ENCODE results near the gene A4GNT. TPM values are rescaled to one million over a fixed set of nuclear protein-coding genes. Genes with fewer than 3 reads are reported as not detected.

A4GNT gene
- not detected for total RNA-seq
- long read RNA-seq, donor 1: 0 reads
- long read RNA-seq, donor 2: 0 reads

DNA sequence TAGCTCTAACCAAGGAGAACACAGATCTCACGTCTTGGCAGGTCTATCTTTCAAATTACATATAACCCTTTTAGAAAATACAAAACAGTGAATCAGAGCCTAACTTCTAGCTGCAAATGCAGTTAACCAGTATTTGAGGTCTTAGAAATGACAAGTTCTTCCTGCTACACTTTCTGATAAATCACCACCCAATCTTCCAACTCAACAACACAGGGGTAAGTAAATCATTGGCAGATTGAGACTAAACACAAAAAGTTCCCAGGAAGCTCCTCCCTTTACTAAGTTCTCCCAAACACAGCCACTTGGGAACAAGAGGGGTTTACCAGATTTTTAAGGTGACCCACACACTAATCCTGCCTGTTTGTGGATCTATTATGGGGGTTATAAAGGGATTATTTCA is at the start of gene A4GNT:
A4GNT (minus strand) TSS at position 152 of the 400 bp plus-strand sequence. CDS start 1,134 bp downstream, outside the sequence.
- Histone ChIP-seq H3K4me3 (no peak within 1 kb of the TSS), H3K4me1 (ENCODE audit: low read depth) (no peaks in the 10 kb centered on the region), H3K36me3 (ENCODE audit: low read depth) (no peaks in the 10 kb centered on the region), H3K9me3 (no peaks in the 10 kb centered on the region)
- intact Hi-C loops (cut with DNase I, micrococcal nuclease): no loop called here
- DNase-seq (no peak), ATAC-seq (no peak)
- TF ChIP-seq, protein P1, sequence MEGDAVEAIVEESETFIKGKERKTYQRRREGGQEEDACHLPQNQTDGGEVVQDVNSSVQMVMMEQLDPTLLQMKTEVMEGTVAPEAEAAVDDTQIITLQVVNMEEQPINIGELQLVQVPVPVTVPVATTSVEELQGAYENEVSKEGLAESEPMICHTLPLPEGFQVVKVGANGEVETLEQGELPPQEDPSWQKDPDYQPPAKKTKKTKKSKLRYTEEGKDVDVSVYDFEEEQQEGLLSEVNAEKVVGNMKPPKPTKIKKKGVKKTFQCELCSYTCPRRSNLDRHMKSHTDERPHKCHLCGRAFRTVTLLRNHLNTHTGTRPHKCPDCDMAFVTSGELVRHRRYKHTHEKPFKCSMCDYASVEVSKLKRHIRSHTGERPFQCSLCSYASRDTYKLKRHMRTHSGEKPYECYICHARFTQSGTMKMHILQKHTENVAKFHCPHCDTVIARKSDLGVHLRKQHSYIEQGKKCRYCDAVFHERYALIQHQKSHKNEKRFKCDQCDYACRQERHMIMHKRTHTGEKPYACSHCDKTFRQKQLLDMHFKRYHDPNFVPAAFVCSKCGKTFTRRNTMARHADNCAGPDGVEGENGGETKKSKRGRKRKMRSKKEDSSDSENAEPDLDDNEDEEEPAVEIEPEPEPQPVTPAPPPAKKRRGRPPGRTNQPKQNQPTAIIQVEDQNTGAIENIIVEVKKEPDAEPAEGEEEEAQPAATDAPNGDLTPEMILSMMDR (IDR thresholded peaks at IDR 0.05): no peak

DNA sequence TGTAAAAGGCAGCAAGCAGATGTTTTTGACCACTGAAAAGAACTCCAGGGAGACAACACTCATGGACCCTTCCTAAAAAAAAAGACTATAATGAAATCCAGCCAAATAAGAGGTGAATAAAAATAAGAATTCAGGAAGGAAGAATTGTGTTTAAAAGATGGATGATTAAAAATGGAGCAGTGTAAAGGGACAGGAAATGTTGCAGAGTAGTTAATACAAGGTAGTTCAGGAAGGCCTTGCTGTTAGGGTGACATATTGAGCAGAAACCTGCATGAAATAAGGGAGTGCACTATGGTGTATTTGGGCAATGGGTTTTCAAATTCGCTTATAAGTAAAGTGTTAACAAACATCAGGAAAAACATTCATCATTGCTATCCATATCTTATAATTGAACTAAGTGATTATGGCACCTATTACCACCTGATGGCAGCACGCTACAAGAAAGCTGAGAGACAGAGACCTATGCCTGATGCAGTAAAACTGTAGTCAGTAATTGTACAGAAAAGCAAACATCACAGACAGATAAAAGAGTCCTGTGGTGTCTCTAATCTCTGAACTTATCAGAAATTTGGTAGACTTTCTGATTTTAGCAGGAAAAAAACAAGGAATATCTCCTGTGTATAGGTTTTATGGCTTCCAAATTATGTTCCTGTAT is 48.3 kb upstream of the A4GNT start:
- no peak overlapping the region for H3K4me3 ChIP-seq
- no peaks in the 10 kb centered on the region for H3K9me3 ChIP-seq
- intact Hi-C loops (cut with DNase I, micrococcal nuclease): no loop called here
- ATAC-seq: peak; percentile 88
- peak in 1 of 3 donors; percentile 68 for DNase-seq
- H3K4me1 ChIP-seq (ENCODE audit: low read depth): no peaks in the 10 kb centered on the region
- H3K36me3 ChIP-seq (ENCODE audit: low read depth): no peaks in the 10 kb centered on the region
- TF ChIP-seq, protein P1 (IDR thresholded peaks at IDR 0.05): no peak

DNA sequence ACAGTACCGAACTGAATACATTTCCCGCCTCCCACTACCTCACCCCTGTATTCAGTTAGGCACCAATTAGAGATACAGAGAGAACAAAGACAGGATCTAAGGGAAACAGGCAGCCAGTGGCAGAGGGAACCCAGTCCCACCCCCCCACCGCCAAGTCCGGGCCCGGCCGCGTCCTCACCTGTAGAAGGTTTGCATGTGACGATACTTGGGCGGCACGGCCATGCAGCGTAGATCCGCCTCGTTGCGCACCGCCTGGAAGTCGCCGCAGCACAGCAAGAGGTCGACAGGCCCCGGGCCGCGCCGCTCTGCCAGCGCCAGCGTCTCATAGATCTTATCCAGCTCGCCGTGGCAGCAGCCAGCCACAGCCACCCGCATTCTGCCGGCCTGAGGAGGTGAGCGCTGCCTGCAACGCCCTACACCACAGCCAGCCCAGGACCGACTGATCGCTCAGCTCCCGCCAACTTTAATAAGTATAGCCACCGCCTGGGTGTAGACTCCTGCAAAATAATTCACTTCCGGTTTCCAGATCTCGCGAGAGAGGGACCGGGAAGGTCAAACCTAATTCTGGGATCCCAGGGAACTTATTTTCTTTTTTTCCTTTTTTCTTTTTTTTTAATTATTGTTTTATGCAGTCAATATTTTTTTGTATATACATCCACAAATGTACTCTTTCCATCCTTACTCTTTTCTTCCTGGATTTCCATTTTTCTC is 42.4 kb upstream of the A4GNT start, which contains the start of gene DBR1:
DBR1 (minus strand) TSS at position 501 of the 711 bp plus-strand sequence; CDS start at position 375, 126 bp downstream.
- Histone ChIP-seq H3K4me1 (ENCODE audit: low read depth) (peaks cover 11% of the 10 kb centered on the region), H3K36me3 (ENCODE audit: low read depth) (no peaks in the 10 kb centered on the region), H3K4me3 (peak within 1 kb of the TSS; percentile 58), H3K9me3 (no peaks in the 10 kb centered on the region)
- DNase-seq (peak; percentile 82 to 94 (median 86)), ATAC-seq (peak; percentile 97)
- TF ChIP-seq, protein P1 (IDR thresholded peaks at IDR 0.05): no peak
- intact Hi-C loops (cut with DNase I, micrococcal nuclease): no loop called here

GRCh38 chr3:138173769-138174420 is 41.7 kb upstream of the A4GNT start:
- peak; percentile 6 for ATAC-seq
- TF ChIP-seq, protein P1 (IDR thresholded peaks at IDR 0.05): no peak
- intact Hi-C loops (cut with DNase I, micrococcal nuclease): no loop called here

GRCh38 chr3:138172625-138173024 is 40.4 kb upstream of the A4GNT start:
- Histone ChIP-seq H3K4me1 (ENCODE audit: low read depth) (peaks cover 11% of the 10 kb centered on the region), H3K36me3 (ENCODE audit: low read depth) (no peaks in the 10 kb centered on the region), H3K4me3 (no peak overlapping the region), H3K9me3 (no peaks in the 10 kb centered on the region)
- intact Hi-C loops (cut with DNase I, micrococcal nuclease): no loop called here
- ATAC-seq (no peak), DNase-seq (no peak)
- TF ChIP-seq, protein P1 (IDR thresholded peaks at IDR 0.05): no peak

More at GRCh38 chr3:138173769-138174420, 41.7 kb upstream of the A4GNT start:
- H3K4me3 ChIP-seq: peak overlapping the region; percentile 58
- H3K4me1 ChIP-seq (ENCODE audit: low read depth): peaks cover 11% of the 10 kb centered on the region
- no peak for DNase-seq
- no peaks in the 10 kb centered on the region for H3K36me3 ChIP-seq (ENCODE audit: low read depth)
- no peaks in the 10 kb centered on the region for H3K9me3 ChIP-seq
